Fibroblast of lung (primary cell): ENCODE results near the gene ANXA4.

Experiments
- CTCF ChIP-seq, 2 donors: IDR thresholded peaks in 1 of 2; conservative IDR thresholded peaks in 1 of 2; 1 replicate in 1 of 2; 2 replicates in 1 of 2; pipeline ENCODE4 v1.5.1; 2011 to 2012; ENCODE audit warnings: low read length in 2 of 2, control low read depth in 1 of 2, inconsistent platforms in 1 of 2, low read depth in 1 of 2, mild to moderate bottlenecking in 1 of 2
- EZH2 ChIP-seq: IDR thresholded peaks from 2 replicates; pipeline ENCODE4 v1.5.1; 2012; ENCODE audit warnings: low read length, control low read depth, mild to moderate bottlenecking; ENCODE audit errors: missing control alignments

GRCh38 chr2:69742322-69742952, 503 bp downstream of the ANXA4 start:
- no peak for TF ChIP-seq CTCF (conservative IDR thresholded peaks at IDR 0.05 in 1 of 2, IDR thresholded peaks at IDR 0.05 in 1 of 2; ENCODE audit: low read depth in 1 of 2, low read length in 2 of 2)
- TF ChIP-seq EZH2 = no peak
